GM12878 (cell line): ENCODE data around the gene RASSF10. TPM values are rescaled to one million over a fixed set of nuclear protein-coding genes. Genes with fewer than 3 reads are reported as not detected.

ENCODE experiments used
- BCL3 ChIP-seq: IDR thresholded peaks from 2 replicates; pipeline ENCODE4 v1.6.1; 2011; ENCODE audit warnings: borderline replicate concordance, low read depth, mild to moderate bottlenecking, moderate library complexity, low read length; ENCODE audit not compliant: insufficient read depth, poor library complexity, severe bottlenecking
- E2F8 ChIP-seq: fragments of 450-650 bp; IDR thresholded peaks from 2 replicates; pipeline ENCODE4 v1.6.1; 2018; ENCODE audit warnings: mild to moderate bottlenecking, low read depth, moderate library complexity; ENCODE audit not compliant: partially characterized antibody
- ELK1 ChIP-seq: IDR thresholded peaks from 2 replicates; pipeline ENCODE4 v1.6.1; 2012; ENCODE audit warnings: low read depth, low read length, improper control_type of control experiment
- FOS ChIP-seq: IDR thresholded peaks from 3 replicates; pipeline ENCODE4 v1.6.1; 2011; ENCODE audit warnings: borderline replicate concordance; ENCODE audit not compliant: insufficient read length; ENCODE audit errors: extremely low read depth
- HDGF ChIP-seq: fragments of 450-650 bp; IDR thresholded peaks from 2 replicates; pipeline ENCODE4 v1.6.1; 2016; ENCODE audit warnings: antibody characterized with exemption
- JUNB ChIP-seq: IDR thresholded peaks from 2 replicates; pipeline ENCODE4 v1.6.1; 2016; ENCODE audit warnings: antibody characterized with exemption, mild to moderate bottlenecking
- KLF5 ChIP-seq: fragments of 450-650 bp; IDR thresholded peaks from 2 replicates; pipeline ENCODE4 v1.6.1; 2014; ENCODE audit warnings: mild to moderate bottlenecking; ENCODE audit not compliant: partially characterized antibody
- LARP7 ChIP-seq: fragments of 450-650 bp; IDR thresholded peaks from 2 replicates; pipeline ENCODE4 v1.6.1; 2017; ENCODE audit warnings: mild to moderate bottlenecking
- MEF2B ChIP-seq: fragments of 450-650 bp; IDR thresholded peaks from 2 replicates; pipeline ENCODE4 v1.6.1; 2018; ENCODE audit warnings: mild to moderate bottlenecking, moderate library complexity; ENCODE audit not compliant: partially characterized antibody, poor library complexity, severe bottlenecking
- NR2F1 ChIP-seq: fragments of 450-650 bp; conservative IDR thresholded peaks from 2 replicates; pipeline ENCODE4 v1.6.1; 2017; ENCODE audit warnings: mild to moderate bottlenecking
- PKNOX1 ChIP-seq: fragments of 450-650 bp; IDR thresholded peaks from 2 replicates; pipeline ENCODE4 v1.6.1; 2016; ENCODE audit warnings: mild to moderate bottlenecking
- RELA ChIP-seq: fragments of 450-650 bp; IDR thresholded peaks from 2 replicates; pipeline ENCODE4 v1.8.0; 2014; ENCODE audit warnings: borderline replicate concordance; ENCODE audit not compliant: partially characterized antibody
- RELB ChIP-seq: fragments of 450-650 bp; IDR thresholded peaks from 2 replicates; pipeline ENCODE4 v1.6.1; 2017; ENCODE audit warnings: low read depth, mild to moderate bottlenecking, moderate library complexity
- RFX5 ChIP-seq: IDR thresholded peaks from 2 replicates; pipeline ENCODE4 v1.6.1; 2011; ENCODE audit warnings: low read depth, low read length, improper control_type of control experiment
- STAT1 ChIP-seq: fragments of 450-650 bp; conservative IDR thresholded peaks from 2 replicates; pipeline ENCODE4 v1.6.1; 2014; ENCODE audit warnings: antibody characterized with exemption, mild to moderate bottlenecking
- STAT3 ChIP-seq: IDR thresholded peaks from 2 replicates; pipeline ENCODE4 v1.6.1; 2011; ENCODE audit warnings: low read depth, low read length, improper control_type of control experiment
- USF2 ChIP-seq: IDR thresholded peaks from 2 replicates; pipeline ENCODE4 v1.6.1; 2011; ENCODE audit warnings: low read depth, low read length, improper control_type of control experiment, borderline replicate concordance
- ZNF217 ChIP-seq: fragments of 450-650 bp; IDR thresholded peaks from 2 replicates; pipeline ENCODE4 v1.6.1; 2017; ENCODE audit warnings: antibody characterized with exemption, mild to moderate bottlenecking
- ZNF622 ChIP-seq: fragments of 450-650 bp; IDR thresholded peaks from 2 replicates; pipeline ENCODE4 v1.6.1; 2017; ENCODE audit warnings: mild to moderate bottlenecking, inconsistent platforms
- polyA plus RNA-seq, 11 experiments: library from polyadenylated mRNA; depleted of rRNA in 4 of 11; unstranded in 6 of 11; stranded (reverse) in 5 of 11; fragments of >200 nt; fragmentation: Nextera tagmentation in 4 of 11; fragmentation: Illumina TruSeq in 1 of 11; extraction: Ambion mirVana in 4 of 11; extraction: Trizol in 1 of 11; gene quantifications; 1 replicate in 1 of 11; 2 replicates in 10 of 11; pipeline versions ENCODE4 v1.2.1 to v1.2.3, GENCODE V29; 2011 to 2016; ENCODE audit warnings: inconsistent platforms in 2 of 11, missing spikeins in 2 of 11, low read depth in 1 of 11
- total RNA-seq, 4 experiments: library from RNA; depleted of rRNA in 3 of 4; stranded (reverse); fragments of >200 nt in 3 of 4; fragmentation: Illumina TruSeq in 1 of 4; extraction: Trizol in 1 of 4; gene quantifications; 2 replicates each; pipeline versions ENCODE4 v1.2.1 to v1.2.3, GENCODE V29; 2013 to 2021
- TF ChIP-seq, protein P1 (sequence below): fragments of 450-650 bp; IDR thresholded peaks from 2 replicates; pipeline ENCODE4 v1.6.1; 2017; ENCODE audit warnings: borderline replicate concordance

The RASSF10 gene
- total and polyA plus RNA-seq, 10 of the 15 experiments (the other 5 are each of a cell fraction or from before 2014, with no cell fraction given), result 0.03 to 0.23 (median 0.09) TPM; not detected in 6

DNA sequence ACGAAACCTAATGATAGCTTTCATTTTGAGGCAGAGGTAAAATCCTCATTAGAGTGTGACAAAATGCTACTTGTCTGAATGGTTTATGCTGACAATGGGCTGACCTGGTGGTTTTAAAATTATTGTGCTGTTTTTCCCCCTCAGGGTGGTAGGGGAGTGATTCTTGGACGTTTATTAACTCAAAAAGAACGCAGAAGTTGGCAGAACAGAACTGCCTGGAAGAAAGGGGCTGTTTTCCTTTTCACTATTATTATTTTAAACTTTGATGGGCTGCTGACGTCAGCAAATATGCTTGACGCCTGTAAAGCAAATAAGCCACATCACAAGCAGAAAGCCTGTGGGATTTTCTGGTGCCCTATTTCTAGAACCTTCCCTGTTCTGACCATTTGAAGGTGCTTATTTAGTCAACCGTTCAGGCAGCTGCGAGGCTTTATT is 4.0 kb downstream of the RASSF10 start (continued):
- TF ChIP-seq MEF2B (peak; percentile 56), BCL3 (no peak), NR2F1 (peak; percentile 85), FOS (no peak), JUNB (peak; percentile 67; the same call in 1 of the 2 replicates), ZNF622 (no peak), RFX5 (no peak), RELA (peak; percentile 52), HDGF (no peak), STAT1 (no peak), USF2 (no peak), LARP7 (no peak), KLF5 (peak; percentile 45), STAT3 (no peak), PKNOX1 (peak; percentile 30; the same call in 1 of the 2 replicates), E2F8 (no peak), RELB (peak; percentile 69; the same call in 1 of the 2 replicates), ZNF217 (peak; percentile 79; the same call in 1 of the 2 replicates), ELK1 (no peak)
- TF ChIP-seq, protein P1, sequence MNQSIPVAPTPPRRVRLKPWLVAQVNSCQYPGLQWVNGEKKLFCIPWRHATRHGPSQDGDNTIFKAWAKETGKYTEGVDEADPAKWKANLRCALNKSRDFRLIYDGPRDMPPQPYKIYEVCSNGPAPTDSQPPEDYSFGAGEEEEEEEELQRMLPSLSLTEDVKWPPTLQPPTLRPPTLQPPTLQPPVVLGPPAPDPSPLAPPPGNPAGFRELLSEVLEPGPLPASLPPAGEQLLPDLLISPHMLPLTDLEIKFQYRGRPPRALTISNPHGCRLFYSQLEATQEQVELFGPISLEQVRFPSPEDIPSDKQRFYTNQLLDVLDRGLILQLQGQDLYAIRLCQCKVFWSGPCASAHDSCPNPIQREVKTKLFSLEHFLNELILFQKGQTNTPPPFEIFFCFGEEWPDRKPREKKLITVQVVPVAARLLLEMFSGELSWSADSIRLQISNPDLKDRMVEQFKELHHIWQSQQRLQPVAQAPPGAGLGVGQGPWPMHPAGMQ, result no peak
